BE2C (cell line): ENCODE data around the gene NSMCE1.
"Not testable (repeated sequence)": the region's sequence is repeated elsewhere in the genome, so short reads cannot be mapped to it uniquely, and the experiment has no call there.

Source experiments
- DNase-seq: peaks from one replicate; pipeline ENCODE4 v3.0.0-alpha.2; 2020
- H3K27me3 ChIP-seq: fragments of 250-450 bp; sonication (Bioruptor Pico); 2 replicates; pipeline ENCODE4 v1.5.1; 2020; ENCODE audit warnings: mild to moderate bottlenecking
- H3K36me3 ChIP-seq: fragments of 250-450 bp; sonication (Bioruptor Pico); 2 replicates; pipeline ENCODE4 v1.5.1; 2020; ENCODE audit warnings: mild to moderate bottlenecking
- H3K4me1 ChIP-seq: fragments of 250-450 bp; sonication (Bioruptor Pico); 2 replicates; pipeline ENCODE4 v1.5.1; 2020
- H3K4me3 ChIP-seq: 2 replicates; pipeline ENCODE4 v1.5.1; 2011; ENCODE audit warnings: low read depth, low read length
- H3K9me3 ChIP-seq: fragments of 250-450 bp; sonication (Bioruptor Pico); 2 replicates; pipeline ENCODE4 v1.5.1; 2020
- TF ChIP-seq, protein P1 (sequence below): IDR thresholded peaks from 2 replicates; pipeline ENCODE4 v1.5.1; 2012; ENCODE audit warnings: mild to moderate bottlenecking, low read depth, low read length

The NSMCE1 gene

GRCh38 chr16:27273670-27274423, 5.3 kb upstream of the NSMCE1 start:
- TF ChIP-seq, protein P1, sequence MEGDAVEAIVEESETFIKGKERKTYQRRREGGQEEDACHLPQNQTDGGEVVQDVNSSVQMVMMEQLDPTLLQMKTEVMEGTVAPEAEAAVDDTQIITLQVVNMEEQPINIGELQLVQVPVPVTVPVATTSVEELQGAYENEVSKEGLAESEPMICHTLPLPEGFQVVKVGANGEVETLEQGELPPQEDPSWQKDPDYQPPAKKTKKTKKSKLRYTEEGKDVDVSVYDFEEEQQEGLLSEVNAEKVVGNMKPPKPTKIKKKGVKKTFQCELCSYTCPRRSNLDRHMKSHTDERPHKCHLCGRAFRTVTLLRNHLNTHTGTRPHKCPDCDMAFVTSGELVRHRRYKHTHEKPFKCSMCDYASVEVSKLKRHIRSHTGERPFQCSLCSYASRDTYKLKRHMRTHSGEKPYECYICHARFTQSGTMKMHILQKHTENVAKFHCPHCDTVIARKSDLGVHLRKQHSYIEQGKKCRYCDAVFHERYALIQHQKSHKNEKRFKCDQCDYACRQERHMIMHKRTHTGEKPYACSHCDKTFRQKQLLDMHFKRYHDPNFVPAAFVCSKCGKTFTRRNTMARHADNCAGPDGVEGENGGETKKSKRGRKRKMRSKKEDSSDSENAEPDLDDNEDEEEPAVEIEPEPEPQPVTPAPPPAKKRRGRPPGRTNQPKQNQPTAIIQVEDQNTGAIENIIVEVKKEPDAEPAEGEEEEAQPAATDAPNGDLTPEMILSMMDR, result no peak
- Histone ChIP-seq H3K4me1 (no peaks in the 10 kb centered on the region), H3K27me3 (no peaks in the 10 kb centered on the region), H3K9me3 (no peaks in the 10 kb centered on the region), H3K36me3 (no peaks in the 10 kb centered on the region), H3K4me3 (no peak overlapping the region)
- DNase-seq, result no peak

DNA sequence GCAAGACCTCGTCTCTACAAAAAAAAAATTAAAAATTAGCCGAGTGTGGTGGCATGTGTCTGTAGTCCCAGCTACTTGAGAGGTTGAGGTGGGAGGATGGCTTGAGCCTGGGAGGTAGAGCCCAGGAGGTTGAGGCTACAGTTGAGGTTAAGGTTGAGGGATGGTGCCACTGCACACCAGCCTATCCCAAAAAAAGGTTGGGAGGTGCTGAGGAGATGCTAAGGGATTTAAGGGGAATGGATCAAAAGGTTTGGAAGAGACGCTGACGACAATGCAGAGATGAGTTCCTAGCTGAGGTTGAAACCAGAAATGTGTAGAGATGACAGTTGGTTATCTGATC, 4.7 kb upstream of the NSMCE1 start:
- Histone ChIP-seq H3K9me3 (no peaks in the 10 kb centered on the region), H3K27me3 (no peaks in the 10 kb centered on the region), H3K36me3 (no peaks in the 10 kb centered on the region), H3K4me1 (no peaks in the 10 kb centered on the region), H3K4me3 (no peak overlapping the region)
- DNase-seq, result no peak
- TF ChIP-seq, protein P1, result no peak

GRCh38 chr16:27272697-27273096, 4.1 kb upstream of the NSMCE1 start:
- H3K9me3 ChIP-seq, H3K4me3 ChIP-seq, H3K27me3 ChIP-seq, H3K36me3 ChIP-seq, DNase-seq, H3K4me1 ChIP-seq: not testable (repeated sequence)

DNA sequence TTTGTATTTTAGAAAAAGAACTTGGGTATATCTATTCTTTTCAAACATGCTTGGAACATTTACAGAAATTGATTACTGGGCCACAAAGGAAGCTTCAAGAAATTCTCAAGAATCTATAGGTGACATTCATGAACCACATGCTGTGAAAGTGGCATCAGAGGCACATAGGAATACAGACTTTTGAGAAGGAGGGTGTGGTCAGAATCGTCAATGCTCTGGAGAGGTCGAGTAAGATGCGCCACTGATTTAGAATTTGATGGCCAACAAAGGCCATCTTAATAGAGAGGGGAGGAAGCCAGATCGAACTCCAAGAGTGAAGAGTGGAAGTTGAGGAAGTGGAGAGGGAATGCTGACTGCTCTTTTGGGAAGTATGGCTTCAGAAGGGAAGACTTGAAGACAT, 3.5 kb upstream of the NSMCE1 start:
- H3K27me3 ChIP-seq, result no peaks in the 10 kb centered on the region
- no peaks in the 10 kb centered on the region for H3K4me1 ChIP-seq
- H3K4me3 ChIP-seq, result no peak overlapping the region
- H3K9me3 ChIP-seq, result no peaks in the 10 kb centered on the region
- DNase-seq, result no peak
- TF ChIP-seq, protein P1, result no peak
- H3K36me3 ChIP-seq, result no peaks in the 10 kb centered on the region

GRCh38 chr16:27270349-27270748, 1.8 kb upstream of the NSMCE1 start:
- H3K4me3 ChIP-seq, result no peak overlapping the region
- no peaks in the 10 kb centered on the region for H3K4me1 ChIP-seq
- no peaks in the 10 kb centered on the region for H3K9me3 ChIP-seq
- TF ChIP-seq, protein P1, result no peak
- no peak for DNase-seq
- no peaks in the 10 kb centered on the region for H3K27me3 ChIP-seq
- H3K36me3 ChIP-seq, result no peaks in the 10 kb centered on the region

DNA sequence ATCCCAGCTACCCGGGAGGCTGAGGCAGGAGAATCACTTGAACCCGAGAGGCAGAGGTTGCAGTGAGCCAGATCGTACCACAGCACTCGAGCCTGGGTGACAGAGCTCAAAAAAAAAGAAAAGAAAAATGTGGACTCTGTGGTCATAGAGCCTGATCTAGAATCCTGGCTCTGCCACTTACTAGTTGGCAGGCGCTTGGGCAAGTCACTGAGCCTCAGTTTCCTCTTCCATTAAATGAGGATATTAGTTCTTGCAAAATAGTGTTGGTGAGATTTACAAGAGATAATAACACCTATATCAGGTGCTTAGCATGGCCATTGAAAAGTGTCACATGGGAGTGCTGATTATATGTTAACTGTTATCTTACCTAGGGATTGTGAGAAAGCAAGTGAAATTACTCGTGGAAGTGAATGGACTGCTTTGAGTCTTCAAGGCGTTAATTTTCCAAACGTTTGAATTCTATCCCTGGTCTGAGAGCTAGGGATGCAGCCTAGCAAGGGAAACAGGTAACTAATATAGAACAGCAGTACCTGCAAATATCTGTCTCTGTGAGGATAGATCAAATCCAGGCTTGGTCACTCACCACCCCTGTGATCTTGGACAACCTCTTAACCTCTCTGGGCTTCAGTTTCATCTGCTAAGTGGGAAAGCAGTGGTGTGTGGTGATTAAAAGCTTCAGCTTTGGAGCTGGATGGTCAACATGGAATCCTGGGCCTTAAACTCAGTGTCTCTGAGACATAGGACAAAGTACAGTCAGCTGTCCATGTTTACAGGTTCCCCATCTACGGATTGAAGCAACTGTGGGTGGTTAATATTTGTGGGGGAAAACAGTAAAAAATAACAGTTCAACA, 953 bp upstream of the NSMCE1 start:
- Histone ChIP-seq H3K4me1 (no peaks in the 10 kb centered on the region), H3K4me3 (peak overlapping the region; percentile 80), H3K27me3 (no peaks in the 10 kb centered on the region), H3K9me3 (no peaks in the 10 kb centered on the region), H3K36me3 (no peaks in the 10 kb centered on the region)
- TF ChIP-seq, protein P1, result no peak
- DNase-seq, result no peak
